HEK293 (cell line): ENCODE results near the gene TSHZ3.

ENCODE experiments used
- CTCF ChIA-PET: fragments of 350-600 bp; formaldehyde crosslinking; extraction: SDS; loops from one replicate; lab custom pipeline; 2021; ENCODE audit warnings: antibody characterized with exemption; lab: Yijun Ruan, JAX
- POLR2A ChIA-PET: fragments of 300-600 bp; formaldehyde crosslinking; extraction: SDS; loops from one replicate; lab custom pipeline; 2020; ENCODE audit warnings: antibody characterized with exemption, inconsistent platforms; lab: Yijun Ruan, JAX
- H3K27ac ChIP-seq: fragments of 200-500 bp; sonication (Bioruptor generic); 2 replicates; pipeline ENCODE4 v1.5.1; 2014; ENCODE audit warnings: low read depth, low read length, control low read depth, inconsistent platforms; ENCODE audit errors: extremely low read depth
- H3K36me3 ChIP-seq, 2 experiments: fragments of 200-500 bp in 1 of 2; sonication (Bioruptor generic) in 1 of 2; 1 replicate in 1 of 2; 2 replicates in 1 of 2; pipeline ENCODE4 v1.5.1; 2014 to 2017; ENCODE audit warnings: inconsistent platforms in 2 of 2, low read length in 2 of 2; ENCODE audit not compliant: control insufficient read depth in 2 of 2, insufficient read depth in 1 of 2
- H3K4me1 ChIP-seq: fragments of 200-500 bp; sonication (Bioruptor generic); 2 replicates; pipeline ENCODE4 v1.5.1; 2014; ENCODE audit warnings: mild to moderate bottlenecking, low read length, inconsistent platforms; ENCODE audit not compliant: control insufficient read depth, insufficient read depth
- H3K4me3 ChIP-seq: 2 replicates; pipeline ENCODE4 v1.5.1; 2011; ENCODE audit warnings: low read depth, mild to moderate bottlenecking, control low read depth, low read length, moderate library complexity
- H3K9me3 ChIP-seq: fragments of 200-500 bp; sonication (Bioruptor generic); 2 replicates; pipeline ENCODE4 v1.5.1; 2014; ENCODE audit warnings: low read depth, low read length, inconsistent platforms; ENCODE audit not compliant: control insufficient read depth, insufficient read depth
- FEZF1 ChIP-seq: fragments of 450-650 bp; formaldehyde crosslinking; IDR thresholded peaks from 2 replicates; pipeline ENCODE4 v1.5.1; 2016; ENCODE audit warnings: missing biosample characterization, missing genetic modification characterization
- ZFP69B ChIP-seq: fragments of 450-650 bp; formaldehyde crosslinking; IDR thresholded peaks from 2 replicates; pipeline ENCODE4 v1.5.1; 2016; ENCODE audit warnings: missing biosample characterization, missing genetic modification characterization
- ZIC2 ChIP-seq: fragments of 450-650 bp; formaldehyde crosslinking; IDR thresholded peaks from 2 replicates; pipeline ENCODE4 v1.5.1; 2016; ENCODE audit warnings: missing biosample characterization, missing genetic modification characterization
- ZNF157 ChIP-seq: fragments of 450-650 bp; formaldehyde crosslinking; IDR thresholded peaks from 2 replicates; pipeline ENCODE4 v1.5.1; 2016; ENCODE audit warnings: missing biosample characterization, missing genetic modification characterization
- ZNF169 ChIP-seq: fragments of 450-650 bp; formaldehyde crosslinking; IDR thresholded peaks from 2 replicates; pipeline ENCODE4 v1.5.1; 2016; ENCODE audit warnings: missing biosample characterization, missing genetic modification characterization
- ZNF184 ChIP-seq: fragments of 450-650 bp; IDR thresholded peaks from 2 replicates; pipeline ENCODE4 v1.5.1; 2018; ENCODE audit warnings: missing biosample characterization, mild to moderate bottlenecking, missing genetic modification characterization
- ZNF354C ChIP-seq: fragments of 450-650 bp; formaldehyde crosslinking; IDR thresholded peaks from 2 replicates; pipeline ENCODE4 v1.5.1; 2016; ENCODE audit warnings: missing biosample characterization, missing genetic modification characterization, low read depth, borderline replicate concordance
- ZNF560 ChIP-seq: fragments of 450-650 bp; formaldehyde crosslinking; IDR thresholded peaks from 2 replicates; pipeline ENCODE4 v1.5.1; 2017; ENCODE audit warnings: missing biosample characterization, missing genetic modification characterization, borderline replicate concordance
- ZNF596 ChIP-seq: fragments of 450-650 bp; IDR thresholded peaks from 2 replicates; pipeline ENCODE4 v1.5.0; 2018; ENCODE audit warnings: missing biosample characterization, mild to moderate bottlenecking, missing genetic modification characterization, moderate library complexity
- ZNF621 ChIP-seq: fragments of 450-650 bp; formaldehyde crosslinking; IDR thresholded peaks from 2 replicates; pipeline ENCODE4 v1.5.1; 2017; ENCODE audit warnings: missing biosample characterization, missing genetic modification characterization
- ZNF629 ChIP-seq: fragments of 450-650 bp; formaldehyde crosslinking; IDR thresholded peaks from 2 replicates; pipeline ENCODE4 v1.5.1; 2017; ENCODE audit warnings: missing biosample characterization, missing genetic modification characterization
- ZNF785 ChIP-seq: fragments of 450-650 bp; formaldehyde crosslinking; IDR thresholded peaks from 2 replicates; pipeline ENCODE4 v1.5.1; 2016; ENCODE audit warnings: missing biosample characterization, missing genetic modification characterization
- TF ChIP-seq, protein P1 (sequence below): fragments of 450-650 bp; formaldehyde crosslinking; IDR thresholded peaks from 2 replicates; pipeline ENCODE4 v1.5.1; 2016; ENCODE audit warnings: missing biosample characterization, missing genetic modification characterization
- TF ChIP-seq, protein P2 (sequence below): fragments of 450-650 bp; formaldehyde crosslinking; IDR thresholded peaks from 2 replicates; pipeline ENCODE4 v1.5.1; 2016; ENCODE audit warnings: missing biosample characterization, missing genetic modification characterization, low read depth
- TF ChIP-seq, protein P3 (sequence below): fragments of 450-650 bp; formaldehyde crosslinking; IDR thresholded peaks from 2 replicates; pipeline ENCODE4 v1.5.1; 2016; ENCODE audit warnings: missing biosample characterization, missing genetic modification characterization
- TF ChIP-seq, protein P4 (sequence below): fragments of 450-650 bp; formaldehyde crosslinking; IDR thresholded peaks from 2 replicates; pipeline ENCODE4 v1.5.1; 2016; ENCODE audit warnings: missing biosample characterization, missing genetic modification characterization
- TF ChIP-seq, protein P5 (sequence below): fragments of 450-650 bp; formaldehyde crosslinking; IDR thresholded peaks from 2 replicates; pipeline ENCODE4 v1.5.1; 2016; ENCODE audit warnings: missing biosample characterization, missing genetic modification characterization
- TF ChIP-seq, protein P6 (sequence below): fragments of 450-650 bp; formaldehyde crosslinking; conservative IDR thresholded peaks from 2 replicates; pipeline ENCODE4 v1.5.1; 2016; ENCODE audit warnings: low read depth, missing biosample characterization, missing genetic modification characterization

Gene TSHZ3

DNA sequence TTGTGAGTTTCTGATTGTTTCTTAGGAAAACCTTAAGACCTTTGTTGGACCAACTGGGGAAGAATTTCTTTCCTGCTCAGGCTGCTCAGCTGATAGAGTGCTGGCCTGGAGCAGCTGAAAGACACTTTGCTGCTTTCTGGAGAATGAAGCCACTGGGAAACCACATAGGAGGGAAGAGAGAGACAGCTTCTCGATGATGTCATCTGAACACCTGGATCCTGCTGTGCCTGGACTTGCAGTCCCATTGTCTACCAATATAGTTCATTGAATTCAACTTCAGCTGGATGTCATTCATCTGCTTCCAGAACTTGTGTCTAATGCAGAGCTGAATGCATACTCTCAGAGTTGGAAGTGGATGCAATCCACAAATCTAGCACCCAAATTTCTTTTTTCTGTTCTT lies 34.3 kb upstream of the TSHZ3 start:
- peaks cover 2% of the 10 kb centered on the region; the same call in 1 of the 2 replicates for H3K9me3 ChIP-seq
- ChIA-PET POLR2A (no interaction called here), CTCF (interaction anchor here (0.5 to 0.7 kb wide), 4 partner anchors 26 to 1095 kb away, joined by 3 to 5 read pairs (median 3); no protein-coding TSS in a partner anchor)
- no peak overlapping the region for H3K27ac ChIP-seq
- no peaks in the 10 kb centered on the region for H3K36me3 ChIP-seq
- no peak for TF ChIP-seq ZFP69B (tag by site-specific recombination)
- TF ChIP-seq, protein P1, sequence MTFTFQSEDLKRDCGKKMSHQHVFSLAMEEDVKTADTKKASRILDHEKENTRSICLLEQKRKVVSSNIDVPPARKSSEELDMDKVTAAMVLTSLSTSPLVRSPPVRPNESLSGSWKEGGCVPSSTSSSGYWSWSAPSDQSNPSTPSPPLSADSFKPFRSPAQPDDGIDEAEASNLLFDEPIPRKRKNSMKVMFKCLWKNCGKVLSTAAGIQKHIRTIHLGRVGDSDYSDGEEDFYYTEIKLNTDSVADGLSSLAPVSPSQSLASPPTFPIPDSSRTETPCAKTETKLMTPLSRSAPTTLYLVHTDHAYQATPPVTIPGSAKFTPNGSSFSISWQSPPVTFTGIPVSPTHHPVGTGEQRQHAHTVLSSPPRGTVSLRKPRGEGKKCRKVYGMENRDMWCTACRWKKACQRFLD (tag by site-specific recombination), result no peak
- TF ChIP-seq, protein P2, sequence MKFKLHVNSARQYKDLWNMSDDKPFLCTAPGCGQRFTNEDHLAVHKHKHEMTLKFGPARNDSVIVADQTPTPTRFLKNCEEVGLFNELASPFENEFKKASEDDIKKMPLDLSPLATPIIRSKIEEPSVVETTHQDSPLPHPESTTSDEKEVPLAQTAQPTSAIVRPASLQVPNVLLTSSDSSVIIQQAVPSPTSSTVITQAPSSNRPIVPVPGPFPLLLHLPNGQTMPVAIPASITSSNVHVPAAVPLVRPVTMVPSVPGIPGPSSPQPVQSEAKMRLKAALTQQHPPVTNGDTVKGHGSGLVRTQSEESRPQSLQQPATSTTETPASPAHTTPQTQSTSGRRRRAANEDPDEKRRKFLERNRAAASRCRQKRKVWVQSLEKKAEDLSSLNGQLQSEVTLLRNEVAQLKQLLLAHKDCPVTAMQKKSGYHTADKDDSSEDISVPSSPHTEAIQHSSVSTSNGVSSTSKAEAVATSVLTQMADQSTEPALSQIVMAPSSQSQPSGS, result peak; percentile 88
- no peak overlapping the region for H3K4me3 ChIP-seq
- peaks cover 4% of the 10 kb centered on the region for H3K4me1 ChIP-seq

DNA sequence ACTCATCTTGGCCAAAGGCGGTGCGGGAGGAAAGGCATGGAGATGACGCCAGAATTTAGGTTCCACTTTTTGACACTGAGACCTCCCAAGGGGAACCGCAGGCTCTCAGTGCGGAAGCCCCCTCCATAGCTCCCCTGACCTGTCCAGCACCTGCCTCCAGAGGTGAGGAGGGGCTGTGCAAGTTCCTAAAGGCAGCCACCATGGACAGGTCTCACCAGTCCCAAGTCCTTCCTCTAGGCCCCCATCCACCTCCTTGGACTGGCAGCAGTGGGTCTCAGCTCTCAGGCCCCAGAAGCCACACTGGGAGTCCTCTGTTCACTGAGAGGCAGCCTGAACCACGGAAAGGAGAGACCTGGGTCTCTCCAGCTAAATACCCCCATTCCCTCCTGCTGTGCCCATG lies 31.6 kb upstream of the TSHZ3 start:
- Histone ChIP-seq H3K27ac (no peak overlapping the region), H3K9me3 (peaks cover 2% of the 10 kb centered on the region; the same call in 1 of the 2 replicates), H3K4me3 (no peak overlapping the region), H3K4me1 (peaks cover 13% of the 10 kb centered on the region), H3K36me3 (no peaks in the 10 kb centered on the region)
- ChIA-PET CTCF (no interaction called here), POLR2A (no interaction called here)
- TF ChIP-seq ZNF785 (tag by site-specific recombination) (no peak), ZIC2 (tag by site-specific recombination) (peak; percentile 29; the same call in 1 of the 2 replicates)
- TF ChIP-seq, protein P3, sequence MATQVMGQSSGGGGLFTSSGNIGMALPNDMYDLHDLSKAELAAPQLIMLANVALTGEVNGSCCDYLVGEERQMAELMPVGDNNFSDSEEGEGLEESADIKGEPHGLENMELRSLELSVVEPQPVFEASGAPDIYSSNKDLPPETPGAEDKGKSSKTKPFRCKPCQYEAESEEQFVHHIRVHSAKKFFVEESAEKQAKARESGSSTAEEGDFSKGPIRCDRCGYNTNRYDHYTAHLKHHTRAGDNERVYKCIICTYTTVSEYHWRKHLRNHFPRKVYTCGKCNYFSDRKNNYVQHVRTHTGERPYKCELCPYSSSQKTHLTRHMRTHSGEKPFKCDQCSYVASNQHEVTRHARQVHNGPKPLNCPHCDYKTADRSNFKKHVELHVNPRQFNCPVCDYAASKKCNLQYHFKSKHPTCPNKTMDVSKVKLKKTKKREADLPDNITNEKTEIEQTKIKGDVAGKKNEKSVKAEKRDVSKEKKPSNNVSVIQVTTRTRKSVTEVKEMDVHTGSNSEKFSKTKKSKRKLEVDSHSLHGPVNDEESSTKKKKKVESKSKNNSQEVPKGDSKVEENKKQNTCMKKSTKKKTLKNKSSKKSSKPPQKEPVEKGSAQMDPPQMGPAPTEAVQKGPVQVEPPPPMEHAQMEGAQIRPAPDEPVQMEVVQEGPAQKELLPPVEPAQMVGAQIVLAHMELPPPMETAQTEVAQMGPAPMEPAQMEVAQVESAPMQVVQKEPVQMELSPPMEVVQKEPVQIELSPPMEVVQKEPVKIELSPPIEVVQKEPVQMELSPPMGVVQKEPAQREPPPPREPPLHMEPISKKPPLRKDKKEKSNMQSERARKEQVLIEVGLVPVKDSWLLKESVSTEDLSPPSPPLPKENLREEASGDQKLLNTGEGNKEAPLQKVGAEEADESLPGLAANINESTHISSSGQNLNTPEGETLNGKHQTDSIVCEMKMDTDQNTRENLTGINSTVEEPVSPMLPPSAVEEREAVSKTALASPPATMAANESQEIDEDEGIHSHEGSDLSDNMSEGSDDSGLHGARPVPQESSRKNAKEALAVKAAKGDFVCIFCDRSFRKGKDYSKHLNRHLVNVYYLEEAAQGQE (tag by site-specific recombination), result peak; percentile 91

DNA sequence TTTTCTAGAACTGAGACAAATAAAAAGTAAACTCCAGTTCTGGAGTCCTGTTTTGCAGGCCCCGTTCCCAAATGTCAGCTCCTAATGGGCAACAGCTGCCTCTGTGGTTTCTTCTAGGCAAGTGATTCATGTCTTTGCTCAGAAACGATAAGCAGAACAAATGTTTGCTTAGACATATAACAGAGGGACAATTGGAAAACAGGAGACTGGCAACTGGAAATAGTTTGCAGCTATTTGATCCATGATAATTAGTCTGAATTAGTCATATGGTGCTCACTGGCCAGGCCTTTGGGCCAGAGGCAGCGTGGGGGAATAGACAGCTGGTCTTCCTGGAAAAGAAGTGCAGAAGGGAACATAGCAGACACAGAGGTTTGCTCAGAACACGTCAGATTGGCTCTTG lies 29.2 kb upstream of the TSHZ3 start:
- ChIA-PET POLR2A (no interaction called here), CTCF (interaction anchor here (1.0 kb wide), 1 partner anchor 17 kb away, joined by 4 read pairs; no protein-coding TSS in a partner anchor)
- Histone ChIP-seq H3K4me1 (peaks cover 13% of the 10 kb centered on the region), H3K9me3 (peaks cover 2% of the 10 kb centered on the region; the same call in 1 of the 2 replicates), H3K27ac (peak overlapping the region; percentile 61), H3K36me3 (no peaks in the 10 kb centered on the region), H3K4me3 (no peak overlapping the region)
- TF ChIP-seq ZNF560 (no peak), ZNF169 (no peak), ZNF596 (tag by site-specific recombination) (no peak), ZNF621 (tag by site-specific recombination) (no peak), ZNF354C (no peak), FEZF1 (peak; percentile 58), ZNF157 (tag by site-specific recombination) (no peak), ZNF184 (peak; percentile 88), ZNF629 (tag by site-specific recombination) (peak; percentile 77)
- TF ChIP-seq, protein P4, sequence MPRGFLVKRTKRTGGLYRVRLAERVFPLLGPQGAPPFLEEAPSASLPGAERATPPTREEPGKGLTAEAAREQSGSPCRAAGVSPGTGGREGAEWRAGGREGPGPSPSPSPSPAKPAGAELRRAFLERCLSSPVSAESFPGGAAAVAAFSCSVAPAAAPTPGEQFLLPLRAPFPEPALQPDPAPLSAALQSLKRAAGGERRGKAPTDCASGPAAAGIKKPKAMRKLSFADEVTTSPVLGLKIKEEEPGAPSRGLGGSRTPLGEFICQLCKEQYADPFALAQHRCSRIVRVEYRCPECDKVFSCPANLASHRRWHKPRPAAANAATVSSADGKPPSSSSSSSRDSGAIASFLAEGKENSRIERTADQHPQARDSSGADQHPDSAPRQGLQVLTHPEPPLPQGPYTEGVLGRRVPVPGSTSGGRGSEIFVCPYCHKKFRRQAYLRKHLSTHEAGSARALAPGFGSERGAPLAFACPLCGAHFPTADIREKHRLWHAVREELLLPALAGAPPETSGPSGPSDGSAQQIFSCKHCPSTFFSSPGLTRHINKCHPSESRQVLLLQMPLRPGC (tag by site-specific recombination), result peak; percentile 81
- TF ChIP-seq, protein P5, sequence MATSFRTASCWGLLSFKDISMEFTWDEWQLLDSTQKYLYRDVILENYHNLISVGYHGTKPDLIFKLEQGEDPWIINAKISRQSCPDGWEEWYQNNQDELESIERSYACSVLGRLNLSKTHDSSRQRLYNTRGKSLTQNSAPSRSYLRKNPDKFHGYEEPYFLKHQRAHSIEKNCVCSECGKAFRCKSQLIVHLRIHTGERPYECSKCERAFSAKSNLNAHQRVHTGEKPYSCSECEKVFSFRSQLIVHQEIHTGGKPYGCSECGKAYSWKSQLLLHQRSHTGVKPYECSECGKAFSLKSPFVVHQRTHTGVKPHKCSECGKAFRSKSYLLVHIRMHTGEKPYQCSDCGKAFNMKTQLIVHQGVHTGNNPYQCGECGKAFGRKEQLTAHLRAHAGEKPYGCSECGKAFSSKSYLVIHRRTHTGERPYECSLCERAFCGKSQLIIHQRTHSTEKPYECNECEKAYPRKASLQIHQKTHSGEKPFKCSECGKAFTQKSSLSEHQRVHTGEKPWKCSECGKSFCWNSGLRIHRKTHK, result no peak
- TF ChIP-seq, protein P6, sequence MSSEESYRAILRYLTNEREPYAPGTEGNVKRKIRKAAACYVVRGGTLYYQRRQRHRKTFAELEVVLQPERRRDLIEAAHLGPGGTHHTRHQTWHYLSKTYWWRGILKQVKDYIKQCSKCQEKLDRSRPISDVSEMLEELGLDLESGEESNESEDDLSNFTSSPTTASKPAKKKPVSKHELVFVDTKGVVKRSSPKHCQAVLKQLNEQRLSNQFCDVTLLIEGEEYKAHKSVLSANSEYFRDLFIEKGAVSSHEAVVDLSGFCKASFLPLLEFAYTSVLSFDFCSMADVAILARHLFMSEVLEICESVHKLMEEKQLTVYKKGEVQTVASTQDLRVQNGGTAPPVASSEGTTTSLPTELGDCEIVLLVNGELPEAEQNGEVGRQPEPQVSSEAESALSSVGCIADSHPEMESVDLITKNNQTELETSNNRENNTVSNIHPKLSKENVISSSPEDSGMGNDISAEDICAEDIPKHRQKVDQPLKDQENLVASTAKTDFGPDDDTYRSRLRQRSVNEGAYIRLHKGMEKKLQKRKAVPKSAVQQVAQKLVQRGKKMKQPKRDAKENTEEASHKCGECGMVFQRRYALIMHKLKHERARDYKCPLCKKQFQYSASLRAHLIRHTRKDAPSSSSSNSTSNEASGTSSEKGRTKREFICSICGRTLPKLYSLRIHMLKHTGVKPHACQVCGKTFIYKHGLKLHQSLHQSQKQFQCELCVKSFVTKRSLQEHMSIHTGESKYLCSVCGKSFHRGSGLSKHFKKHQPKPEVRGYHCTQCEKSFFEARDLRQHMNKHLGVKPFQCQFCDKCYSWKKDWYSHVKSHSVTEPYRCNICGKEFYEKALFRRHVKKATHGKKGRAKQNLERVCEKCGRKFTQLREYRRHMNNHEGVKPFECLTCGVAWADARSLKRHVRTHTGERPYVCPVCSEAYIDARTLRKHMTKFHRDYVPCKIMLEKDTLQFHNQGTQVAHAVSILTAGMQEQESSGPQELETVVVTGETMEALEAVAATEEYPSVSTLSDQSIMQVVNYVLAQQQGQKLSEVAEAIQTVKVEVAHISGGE (tag by site-specific recombination), result no peak
